Stimulated activated memory B cell treated with anti-CD40 and anti-IgM and Interleukin-4, amounts not matched to agents 10 μg/mL and 1 μg/mL and 100 μg/mL, for 72 hours (primary cell): ENCODE measurements around the gene PDE10A.
A peak's percentile ranks its signal among the peaks of the same experiment; 100 is the strongest.

ENCODE experiments used
- ATAC-seq: fragments of 150-1000 bp; cut with Tn5 transposase; 2 replicates; pipeline ENCODE4 v1.10.0; 2021
- H3K27ac Mint-ChIP-seq: one replicate; pipeline ENCODE4 v1.8.0; 2022; ENCODE audit warnings: mild to moderate bottlenecking, mixed read lengths
- H3K27me3 Mint-ChIP-seq: one replicate; pipeline ENCODE4 v1.8.0; 2022; ENCODE audit warnings: mixed read lengths
- H3K36me3 Mint-ChIP-seq: one replicate; pipeline ENCODE4 v1.8.0; 2022; ENCODE audit warnings: mixed read lengths
- H3K4me1 Mint-ChIP-seq: one replicate; pipeline ENCODE4 v1.8.0; 2022; ENCODE audit warnings: mixed read lengths
- H3K4me3 Mint-ChIP-seq: one replicate; pipeline ENCODE4 v1.8.0; 2022; ENCODE audit warnings: mild to moderate bottlenecking, moderate library complexity, mixed read lengths
- H3K9me3 Mint-ChIP-seq: one replicate; pipeline ENCODE4 v1.8.0; 2022; ENCODE audit warnings: mixed read lengths

Gene PDE10A

GRCh38 chr6:165376100-165376499 is 286.9 kb downstream of the PDE10A start:
- H3K27me3 Mint-ChIP-seq, result no peaks in the 10 kb centered on the region
- H3K4me3 Mint-ChIP-seq, result no peak overlapping the region
- H3K9me3 Mint-ChIP-seq, result no peaks in the 10 kb centered on the region
- no peak overlapping the region for H3K27ac Mint-ChIP-seq
- no peak for ATAC-seq
- H3K36me3 Mint-ChIP-seq, result no peaks in the 10 kb centered on the region
- H3K4me1 Mint-ChIP-seq, result no peaks in the 10 kb centered on the region

GRCh38 chr6:165365371-165365770 is 297.7 kb downstream of the PDE10A start:
- H3K27ac Mint-ChIP-seq, result no peak overlapping the region
- no peaks in the 10 kb centered on the region for H3K4me1 Mint-ChIP-seq
- no peak overlapping the region for H3K4me3 Mint-ChIP-seq
- H3K27me3 Mint-ChIP-seq, result no peaks in the 10 kb centered on the region
- H3K36me3 Mint-ChIP-seq, result no peaks in the 10 kb centered on the region
- ATAC-seq, result no peak
- peaks cover 7% of the 10 kb centered on the region for H3K9me3 Mint-ChIP-seq

- no peaks in the 10 kb centered on the region for H3K36me3 Mint-ChIP-seq
- no peak overlapping the region for H3K27ac Mint-ChIP-seq
- no peak for ATAC-seq
- H3K9me3 Mint-ChIP-seq, result peaks cover 16% of the 10 kb centered on the region
- no peaks in the 10 kb centered on the region for H3K27me3 Mint-ChIP-seq
- no peaks in the 10 kb centered on the region for H3K4me1 Mint-ChIP-seq
- H3K4me3 Mint-ChIP-seq, result no peak overlapping the region
Measured at GRCh38 chr6:165345700-165346099, 317.3 kb downstream of the PDE10A start.

GRCh38 chr6:165340532-165340931 is 322.5 kb downstream of the PDE10A start:
- no peaks in the 10 kb centered on the region for H3K4me1 Mint-ChIP-seq
- no peak overlapping the region for H3K4me3 Mint-ChIP-seq
- peak; percentile 51 for ATAC-seq
- H3K27ac Mint-ChIP-seq, result no peak overlapping the region
- H3K36me3 Mint-ChIP-seq, result no peaks in the 10 kb centered on the region
- H3K9me3 Mint-ChIP-seq, result no peaks in the 10 kb centered on the region
- H3K27me3 Mint-ChIP-seq, result no peaks in the 10 kb centered on the region

- no peaks in the 10 kb centered on the region for H3K36me3 Mint-ChIP-seq
- no peak overlapping the region for H3K4me3 Mint-ChIP-seq
- no peaks in the 10 kb centered on the region for H3K27me3 Mint-ChIP-seq
- H3K27ac Mint-ChIP-seq, result no peak overlapping the region
- no peaks in the 10 kb centered on the region for H3K4me1 Mint-ChIP-seq
- H3K9me3 Mint-ChIP-seq, result peaks cover 7% of the 10 kb centered on the region
- no peak for ATAC-seq
Measured at GRCh38 chr6:165325609-165326008, 337.4 kb downstream of the PDE10A start.

GRCh38 chr6:165321555-165322145 is 341.4 kb downstream of the PDE10A start:
- Mint-ChIP-seq H3K4me3 (no peak overlapping the region), H3K27me3 (no peaks in the 10 kb centered on the region), H3K27ac (no peak overlapping the region), H3K4me1 (no peaks in the 10 kb centered on the region), H3K36me3 (no peaks in the 10 kb centered on the region), H3K9me3 (peaks cover 10% of the 10 kb centered on the region)
- ATAC-seq, result no peak

GRCh38 chr6:165321150-165321549 is 341.9 kb downstream of the PDE10A start:
- Mint-ChIP-seq H3K36me3 (no peaks in the 10 kb centered on the region), H3K4me3 (no peak overlapping the region), H3K27ac (no peak overlapping the region), H3K9me3 (peaks cover 10% of the 10 kb centered on the region), H3K27me3 (no peaks in the 10 kb centered on the region), H3K4me1 (no peaks in the 10 kb centered on the region)
- ATAC-seq, result no peak

GRCh38 chr6:165317723-165318122 is 345.3 kb downstream of the PDE10A start:
- Mint-ChIP-seq H3K4me3 (no peak overlapping the region), H3K27ac (no peak overlapping the region), H3K27me3 (no peaks in the 10 kb centered on the region), H3K9me3 (peaks cover 12% of the 10 kb centered on the region), H3K36me3 (no peaks in the 10 kb centered on the region), H3K4me1 (no peaks in the 10 kb centered on the region)
- no peak for ATAC-seq

GRCh38 chr6:165308926-165309731 is 353.9 kb downstream of the PDE10A start, which contains the start of gene C6orf118:
Gene C6orf118, minus strand, starts transcription at chr6:165309605. Its CDS starts 19 bp downstream, at chr6:165309586.
- no peaks in the 10 kb centered on the region for H3K36me3 Mint-ChIP-seq
- peaks cover 7% of the 10 kb centered on the region for H3K4me1 Mint-ChIP-seq
- peak within 1 kb of the TSS; percentile 5 for H3K4me3 Mint-ChIP-seq
- peaks cover 4% of the 10 kb centered on the region for H3K9me3 Mint-ChIP-seq
- no peaks in the 10 kb centered on the region for H3K27me3 Mint-ChIP-seq
- H3K27ac Mint-ChIP-seq, result no peak within 1 kb of the TSS
- ATAC-seq, result no peak

GRCh38 chr6:165306955-165307354 is 356.1 kb downstream of the PDE10A start:
- no peaks in the 10 kb centered on the region for H3K36me3 Mint-ChIP-seq
- H3K9me3 Mint-ChIP-seq, result peaks cover 3% of the 10 kb centered on the region
- peaks cover 7% of the 10 kb centered on the region for H3K4me1 Mint-ChIP-seq
- no peak for ATAC-seq
- no peak overlapping the region for H3K4me3 Mint-ChIP-seq
- no peak overlapping the region for H3K27ac Mint-ChIP-seq
- H3K27me3 Mint-ChIP-seq, result no peaks in the 10 kb centered on the region

GRCh38 chr6:165301372-165302246 is 361.4 kb downstream of the PDE10A start:
- Mint-ChIP-seq H3K9me3 (peaks cover 4% of the 10 kb centered on the region), H3K4me1 (no peaks in the 10 kb centered on the region), H3K36me3 (no peaks in the 10 kb centered on the region), H3K27me3 (no peaks in the 10 kb centered on the region), H3K4me3 (no peak overlapping the region), H3K27ac (no peak overlapping the region)
- ATAC-seq, result no peak

- H3K36me3 Mint-ChIP-seq, result no peaks in the 10 kb centered on the region
- no peaks in the 10 kb centered on the region for H3K4me1 Mint-ChIP-seq
- ATAC-seq, result no peak
- no peak overlapping the region for H3K27ac Mint-ChIP-seq
- no peaks in the 10 kb centered on the region for H3K27me3 Mint-ChIP-seq
- peaks cover 9% of the 10 kb centered on the region for H3K9me3 Mint-ChIP-seq
- H3K4me3 Mint-ChIP-seq, result no peak overlapping the region
Measured at GRCh38 chr6:165300422-165300936, 362.6 kb downstream of the PDE10A start.

GRCh38 chr6:165298875-165299274 is 364.2 kb downstream of the PDE10A start:
- H3K27ac Mint-ChIP-seq, result no peak overlapping the region
- H3K4me3 Mint-ChIP-seq, result no peak overlapping the region
- ATAC-seq, result no peak
- no peaks in the 10 kb centered on the region for H3K36me3 Mint-ChIP-seq
- peaks cover 12% of the 10 kb centered on the region for H3K9me3 Mint-ChIP-seq
- no peaks in the 10 kb centered on the region for H3K27me3 Mint-ChIP-seq
- no peaks in the 10 kb centered on the region for H3K4me1 Mint-ChIP-seq

- H3K36me3 Mint-ChIP-seq, result no peaks in the 10 kb centered on the region
- peaks cover 12% of the 10 kb centered on the region for H3K9me3 Mint-ChIP-seq
- H3K4me3 Mint-ChIP-seq, result no peak overlapping the region
- H3K4me1 Mint-ChIP-seq, result no peaks in the 10 kb centered on the region
- H3K27me3 Mint-ChIP-seq, result no peaks in the 10 kb centered on the region
- no peak for ATAC-seq
- H3K27ac Mint-ChIP-seq, result no peak overlapping the region
Measured at GRCh38 chr6:165298402-165298801, 364.6 kb downstream of the PDE10A start.

GRCh38 chr6:165292657-165293056 is 370.4 kb downstream of the PDE10A start:
- Mint-ChIP-seq H3K9me3 (peaks cover 21% of the 10 kb centered on the region), H3K27ac (no peak overlapping the region), H3K4me3 (no peak overlapping the region), H3K4me1 (no peaks in the 10 kb centered on the region), H3K36me3 (no peaks in the 10 kb centered on the region), H3K27me3 (no peaks in the 10 kb centered on the region)
- no peak for ATAC-seq
